Spleen (tissue), 7 donors: Measurements from ENCODE around the gene PEDS1.

ENCODE experiments used
- POLR2A ChIP-seq, 3 donors: fragments of 450-650 bp; IDR thresholded peaks; one replicate each; pipeline ENCODE4 v1.5.1; 2017; ENCODE audit warnings: antibody characterized with exemption in 3 of 3, mild to moderate bottlenecking in 1 of 3
- TF ChIP-seq, protein P1 (sequence below), 11 experiments: fragments of 200-600 bp in 7 of 11; fragments of 450-650 bp in 4 of 11; sonication (generic) in 4 of 11; IDR thresholded peaks in 8 of 11; conservative IDR thresholded peaks in 3 of 11; 1 replicate in 7 of 11; 2 replicates in 4 of 11; pipeline versions ENCODE4 v1.4.0 to v1.8.0; 2016 to 2021; ENCODE audit warnings: antibody characterized with exemption in 11 of 11, inconsistent platforms in 4 of 11, mild to moderate bottlenecking in 1 of 11
- donor health status: DM: no; HTN: no; CAD: no; lungs with moderate emphysema.
- donor health status: DM: no; HTN: no; CAD: no.
- donor health status: DM: no; HTN: no; CAD: no.

- TF ChIP-seq, protein P1, sequence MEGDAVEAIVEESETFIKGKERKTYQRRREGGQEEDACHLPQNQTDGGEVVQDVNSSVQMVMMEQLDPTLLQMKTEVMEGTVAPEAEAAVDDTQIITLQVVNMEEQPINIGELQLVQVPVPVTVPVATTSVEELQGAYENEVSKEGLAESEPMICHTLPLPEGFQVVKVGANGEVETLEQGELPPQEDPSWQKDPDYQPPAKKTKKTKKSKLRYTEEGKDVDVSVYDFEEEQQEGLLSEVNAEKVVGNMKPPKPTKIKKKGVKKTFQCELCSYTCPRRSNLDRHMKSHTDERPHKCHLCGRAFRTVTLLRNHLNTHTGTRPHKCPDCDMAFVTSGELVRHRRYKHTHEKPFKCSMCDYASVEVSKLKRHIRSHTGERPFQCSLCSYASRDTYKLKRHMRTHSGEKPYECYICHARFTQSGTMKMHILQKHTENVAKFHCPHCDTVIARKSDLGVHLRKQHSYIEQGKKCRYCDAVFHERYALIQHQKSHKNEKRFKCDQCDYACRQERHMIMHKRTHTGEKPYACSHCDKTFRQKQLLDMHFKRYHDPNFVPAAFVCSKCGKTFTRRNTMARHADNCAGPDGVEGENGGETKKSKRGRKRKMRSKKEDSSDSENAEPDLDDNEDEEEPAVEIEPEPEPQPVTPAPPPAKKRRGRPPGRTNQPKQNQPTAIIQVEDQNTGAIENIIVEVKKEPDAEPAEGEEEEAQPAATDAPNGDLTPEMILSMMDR (IDR thresholded peaks at IDR 0.05 in 8 of 11, conservative IDR thresholded peaks at IDR 0.05 in 3 of 11) = no peak
- TF ChIP-seq POLR2A (IDR thresholded peaks at IDR 0.05) = no peak
These were observed 37.0 kb downstream of the PEDS1 start for GRCh38 chr20:50116368-50116999.
